HL-60 (cell line): Measurements from ENCODE around the gene NFIA.

Experiments used
- POLR2AphosphoS5 ChIP-seq: IDR thresholded peaks from 2 replicates; pipeline ENCODE4 v1.6.1; 2012; ENCODE audit warnings: low read depth
- TF ChIP-seq, protein P1 (sequence below): IDR thresholded peaks from one replicate; pipeline ENCODE4 v1.5.1; 2011; ENCODE audit warnings: low read length, control low read depth, inconsistent platforms; ENCODE audit not compliant: insufficient read depth

DNA sequence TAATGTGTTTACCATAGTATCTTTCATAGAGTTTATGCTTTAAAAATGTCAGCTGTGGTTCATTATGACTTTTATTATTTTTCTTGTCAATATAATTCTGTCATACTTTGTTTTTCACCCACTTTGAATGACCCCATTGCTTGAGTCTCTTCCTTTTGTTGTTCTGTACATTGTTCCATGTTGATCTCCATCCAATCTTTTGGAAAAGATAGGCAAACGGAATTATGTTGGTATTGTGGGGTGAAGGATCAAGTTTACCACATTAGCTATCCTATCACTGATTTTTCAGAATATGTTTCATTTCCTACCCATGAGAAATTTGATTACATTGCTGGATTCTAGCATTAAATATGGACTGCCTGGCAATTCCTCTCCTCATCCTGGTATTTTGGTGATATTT is 196.6 kb downstream of the NFIA start:
- TF ChIP-seq, protein P1, sequence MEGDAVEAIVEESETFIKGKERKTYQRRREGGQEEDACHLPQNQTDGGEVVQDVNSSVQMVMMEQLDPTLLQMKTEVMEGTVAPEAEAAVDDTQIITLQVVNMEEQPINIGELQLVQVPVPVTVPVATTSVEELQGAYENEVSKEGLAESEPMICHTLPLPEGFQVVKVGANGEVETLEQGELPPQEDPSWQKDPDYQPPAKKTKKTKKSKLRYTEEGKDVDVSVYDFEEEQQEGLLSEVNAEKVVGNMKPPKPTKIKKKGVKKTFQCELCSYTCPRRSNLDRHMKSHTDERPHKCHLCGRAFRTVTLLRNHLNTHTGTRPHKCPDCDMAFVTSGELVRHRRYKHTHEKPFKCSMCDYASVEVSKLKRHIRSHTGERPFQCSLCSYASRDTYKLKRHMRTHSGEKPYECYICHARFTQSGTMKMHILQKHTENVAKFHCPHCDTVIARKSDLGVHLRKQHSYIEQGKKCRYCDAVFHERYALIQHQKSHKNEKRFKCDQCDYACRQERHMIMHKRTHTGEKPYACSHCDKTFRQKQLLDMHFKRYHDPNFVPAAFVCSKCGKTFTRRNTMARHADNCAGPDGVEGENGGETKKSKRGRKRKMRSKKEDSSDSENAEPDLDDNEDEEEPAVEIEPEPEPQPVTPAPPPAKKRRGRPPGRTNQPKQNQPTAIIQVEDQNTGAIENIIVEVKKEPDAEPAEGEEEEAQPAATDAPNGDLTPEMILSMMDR: no peak
- no peak for TF ChIP-seq POLR2AphosphoS5
